ENCODE measurements around the gene ABCF1. TPM values are rescaled to one million over a fixed set of nuclear protein-coding genes. Genes with fewer than 3 reads are reported as not detected.

Gene ABCF1
- total and polyA plus RNA-seq, 5 donors, result 26.8 to 40.7 (median 39.1) TPM

DNA sequence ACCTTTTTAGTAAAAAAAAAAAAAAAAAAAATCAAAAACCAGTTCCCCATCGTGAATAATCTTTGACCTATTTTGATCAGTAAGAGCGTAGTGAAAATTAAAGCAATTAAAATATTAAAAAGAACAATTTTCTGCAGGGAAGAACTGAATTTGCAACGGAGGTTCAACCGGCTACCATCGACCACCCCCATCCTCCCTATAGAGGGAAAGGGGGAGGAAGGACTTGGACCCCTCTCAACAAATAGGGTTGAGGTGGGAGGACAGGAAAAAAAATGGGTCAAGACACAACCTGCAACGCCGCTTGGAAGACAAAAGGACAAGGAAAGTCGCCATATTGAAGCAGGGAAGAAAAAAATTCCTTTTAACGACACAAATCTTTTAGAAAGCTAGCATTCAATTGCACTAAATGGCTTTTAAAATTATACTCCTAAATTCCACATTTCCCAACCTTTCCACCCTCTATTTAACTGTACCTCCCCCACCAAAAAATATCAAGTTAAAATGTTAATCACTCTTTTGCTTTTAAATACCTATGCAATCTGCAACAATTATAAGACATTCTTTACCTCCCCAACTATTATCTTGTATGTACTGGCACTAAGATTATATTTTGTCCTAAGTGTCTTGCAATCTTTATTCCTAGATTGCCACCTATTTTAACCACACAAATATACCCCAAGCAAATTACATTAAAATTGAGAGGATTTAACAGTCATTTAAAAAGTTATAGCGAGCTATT, 44.1 kb downstream of the ABCF1 start:
- Histone ChIP-seq H3K9me3 (ENCODE audit: control insufficient read depth, low read length) (no peaks in the 10 kb centered on the region), H3K4me1 (ENCODE audit: control insufficient read depth, insufficient read depth, low read length) (peaks cover 6% of the 10 kb centered on the region), H3K4me3 (ENCODE audit: low read length) (peak overlapping the region; percentile 99), H3K27ac (ENCODE audit: low read length) (peak overlapping the region; percentile 100), H3K27me3 (ENCODE audit: control insufficient read depth, insufficient read depth) (no peaks in the 10 kb centered on the region)
- DNase-seq, result peak in 1 of 3 donors; percentile 30
- peak in 1 of 2 donors; percentile 5 for ATAC-seq
- WGBS, result under 1% methylated on average over 10 of the region's 10 CpGs
- intact Hi-C loops (cut with DNase I), result no loop called here

- H3K27ac ChIP-seq (ENCODE audit: low read length), result peak overlapping the region; percentile 99
- no peaks in the 10 kb centered on the region for H3K9me3 ChIP-seq (ENCODE audit: control insufficient read depth, low read length)
- no peak for ATAC-seq
- peaks cover 6% of the 10 kb centered on the region for H3K4me1 ChIP-seq (ENCODE audit: control insufficient read depth, insufficient read depth, low read length)
- under 1% methylated on average over 10 of the region's 10 CpGs for WGBS
- H3K4me3 ChIP-seq (ENCODE audit: low read length), result peak overlapping the region; percentile 99
- no peaks in the 10 kb centered on the region for H3K27me3 ChIP-seq (ENCODE audit: control insufficient read depth, insufficient read depth)
- DNase-seq, result peak in 1 of 3 donors; percentile 38
- intact Hi-C loops (cut with DNase I), result no loop called here
These were observed 44.9 kb downstream of the ABCF1 start for GRCh38 chr6:30615958-30616810.

- WGBS, result under 1% methylated on average over 40 of the region's 40 CpGs
These were observed 45.7 kb downstream of the ABCF1 start, which contains the start of gene PPP1R10 for GRCh38 chr6:30616811-30617564. TSS of gene PPP1R10 (minus strand) at chr6:30617243. CDS start at chr6:30609944, 7,299 bp downstream.

DNA sequence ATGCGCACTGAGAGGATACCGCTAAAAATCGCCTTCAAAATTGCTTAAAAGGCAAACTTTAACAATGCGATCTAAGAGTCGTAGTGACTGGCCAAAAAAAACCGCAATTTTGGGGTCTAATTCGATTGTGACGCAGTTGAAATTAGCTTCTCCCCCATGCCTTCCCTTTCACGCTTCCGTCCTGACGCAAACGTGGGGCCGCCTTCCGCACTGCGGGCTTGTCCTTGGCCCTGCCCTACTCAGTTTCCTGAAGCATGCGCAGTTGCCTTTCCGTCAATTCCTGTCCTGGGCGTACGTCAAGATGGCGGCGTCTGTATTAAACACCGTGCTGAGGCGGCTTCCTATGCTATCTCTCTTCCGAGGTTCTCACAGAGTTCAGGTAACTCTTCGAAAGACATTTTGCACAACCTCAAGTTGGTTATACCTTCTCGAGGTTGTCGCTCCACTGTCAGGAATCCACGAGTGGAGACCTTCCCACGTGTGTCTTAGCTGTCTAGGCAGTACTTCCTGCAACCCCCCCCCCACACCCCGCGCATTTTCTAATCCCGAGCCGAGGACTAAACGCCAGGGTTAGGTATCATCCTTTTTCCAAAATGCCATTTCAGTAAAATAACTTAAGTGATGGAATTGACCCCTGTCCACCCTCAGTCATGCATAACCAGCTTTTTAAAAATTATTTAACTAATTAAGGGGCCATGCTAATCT, 46.5 kb downstream of the ABCF1 start, which contains the start of gene MRPS18B:
Gene MRPS18B, plus strand, starts transcription at position 276 of the 705 bp plus-strand sequence. Its CDS starts 26 bp downstream, at position 302.
- WGBS, result under 1% methylated on average over 34 of the region's 34 CpGs
- H3K9me3 ChIP-seq (ENCODE audit: control insufficient read depth, low read length), result no peaks in the 10 kb centered on the region
- DNase-seq, result peak; percentile 99
- peak within 1 kb of the TSS; percentile 99 for H3K27ac ChIP-seq (ENCODE audit: low read length)
- peak; percentile 91 to 92 for ATAC-seq
- peaks cover 4% of the 10 kb centered on the region for H3K4me1 ChIP-seq (ENCODE audit: control insufficient read depth, insufficient read depth, low read length)
- no peaks in the 10 kb centered on the region for H3K27me3 ChIP-seq (ENCODE audit: control insufficient read depth, insufficient read depth)
- intact Hi-C loops (cut with DNase I), result no loop called here
- H3K4me3 ChIP-seq (ENCODE audit: low read length), result peak within 1 kb of the TSS; percentile 99

More at GRCh38 chr6:30616811-30617564, 45.7 kb downstream of the ABCF1 start, which contains the start of gene PPP1R10:
- H3K9me3 ChIP-seq (ENCODE audit: control insufficient read depth, low read length), result no peaks in the 10 kb centered on the region
- peaks cover 6% of the 10 kb centered on the region for H3K4me1 ChIP-seq (ENCODE audit: control insufficient read depth, insufficient read depth, low read length)
- peak within 1 kb of the TSS; percentile 99 for H3K4me3 ChIP-seq (ENCODE audit: low read length)
- DNase-seq, result peak; percentile 99
- ATAC-seq, result peak; percentile 90 to 92
- no peaks in the 10 kb centered on the region for H3K27me3 ChIP-seq (ENCODE audit: control insufficient read depth, insufficient read depth)
- intact Hi-C loops (cut with DNase I), result no loop called here
- H3K27ac ChIP-seq (ENCODE audit: low read length), result peak within 1 kb of the TSS; percentile 99

- Histone ChIP-seq H3K4me3 (ENCODE audit: low read length) (peak overlapping the region; percentile 76), H3K27me3 (ENCODE audit: control insufficient read depth, insufficient read depth) (no peaks in the 10 kb centered on the region), H3K27ac (ENCODE audit: low read length) (peak overlapping the region; percentile 85), H3K4me1 (ENCODE audit: control insufficient read depth, insufficient read depth, low read length) (peaks cover 4% of the 10 kb centered on the region), H3K9me3 (ENCODE audit: control insufficient read depth, low read length) (no peaks in the 10 kb centered on the region)
- intact Hi-C loops (cut with DNase I), result no loop called here
- 6% methylated on average over 8 of the region's 8 CpGs for WGBS
- ATAC-seq (no peak), DNase-seq (no peak)
These were observed 47.1 kb downstream of the ABCF1 start for GRCh38 chr6:30618270-30618797.

- ATAC-seq (no peak), DNase-seq (no peak)
- Histone ChIP-seq H3K4me3 (ENCODE audit: low read length) (no peak overlapping the region), H3K9me3 (ENCODE audit: control insufficient read depth, low read length) (no peaks in the 10 kb centered on the region), H3K27ac (ENCODE audit: low read length) (no peak overlapping the region), H3K27me3 (ENCODE audit: control insufficient read depth, insufficient read depth) (no peaks in the 10 kb centered on the region), H3K4me1 (ENCODE audit: control insufficient read depth, insufficient read depth, low read length) (peaks cover under 1% of the 10 kb centered on the region)
- WGBS, result 94% methylated on average over 11 of the region's 11 CpGs
- intact Hi-C loops (cut with DNase I), result no loop called here
These were observed 48.3 kb downstream of the ABCF1 start for GRCh38 chr6:30619561-30619960.

- no peaks in the 10 kb centered on the region for H3K4me1 ChIP-seq (ENCODE audit: control insufficient read depth, insufficient read depth, low read length)
- no peak for DNase-seq
- H3K27ac ChIP-seq (ENCODE audit: low read length), result no peak overlapping the region
- no peak overlapping the region for H3K4me3 ChIP-seq (ENCODE audit: low read length)
- 96% methylated on average over 8 of the region's 8 CpGs for WGBS
- H3K9me3 ChIP-seq (ENCODE audit: control insufficient read depth, low read length), result no peaks in the 10 kb centered on the region
- H3K27me3 ChIP-seq (ENCODE audit: control insufficient read depth, insufficient read depth), result no peaks in the 10 kb centered on the region
- intact Hi-C loops (cut with DNase I), result no loop called here
- no peak for ATAC-seq
These were observed 54.3 kb downstream of the ABCF1 start for GRCh38 chr6:30625511-30625910.

DNA sequence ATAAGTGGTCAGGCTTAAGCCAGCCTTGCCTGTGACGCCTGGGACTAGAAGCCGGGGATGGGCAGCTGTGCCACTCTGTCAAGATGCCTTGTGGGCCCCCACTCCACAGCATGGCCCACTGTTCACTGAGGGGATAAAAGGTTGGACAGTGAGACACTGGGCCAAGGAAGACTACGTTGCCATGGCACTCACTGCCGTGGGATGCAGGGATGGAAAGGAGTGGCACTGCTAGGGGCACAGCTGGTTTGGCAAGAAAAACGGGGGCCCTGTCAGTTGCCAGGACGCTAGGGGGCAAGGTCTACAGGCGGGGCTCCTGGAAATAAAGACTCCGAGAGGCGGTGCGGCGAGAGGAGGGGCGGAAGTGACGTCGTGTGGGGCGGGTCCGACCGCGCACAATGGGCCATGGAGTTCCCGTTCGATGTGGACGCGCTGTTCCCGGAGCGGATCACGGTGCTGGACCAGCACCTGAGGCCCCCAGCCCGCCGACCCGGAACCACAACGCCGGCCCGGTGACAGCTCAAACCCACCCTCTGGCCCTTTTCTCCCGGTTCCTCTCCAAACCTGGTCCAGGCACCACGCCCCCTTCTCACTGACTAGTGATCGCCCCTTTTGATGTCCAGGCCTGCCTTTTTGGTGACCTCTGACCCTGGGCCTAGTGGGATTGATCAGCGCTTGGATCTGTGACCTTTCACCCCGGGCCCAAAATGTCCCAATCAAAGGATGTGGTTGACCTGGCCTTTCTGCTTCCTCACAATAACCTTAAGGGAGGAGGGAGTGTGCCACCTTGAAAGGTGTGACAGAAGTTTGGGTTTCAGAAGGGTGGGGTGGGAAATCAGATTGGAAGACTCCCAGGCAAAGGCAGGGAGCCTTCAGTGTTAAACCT, 55.5 kb downstream of the ABCF1 start, which contains the start of gene ATAT1:
Gene ATAT1, plus strand, starts transcription at position 391 of the 883 bp plus-strand sequence.
- WGBS, result 3% methylated on average over 36 of the region's 36 CpGs
- peak within 1 kb of the TSS; percentile 45 for H3K4me3 ChIP-seq (ENCODE audit: low read length)
- peak; percentile 96 for ATAC-seq
- H3K27me3 ChIP-seq (ENCODE audit: control insufficient read depth, insufficient read depth), result no peaks in the 10 kb centered on the region
- intact Hi-C loops (cut with DNase I), result no loop called here
- H3K9me3 ChIP-seq (ENCODE audit: control insufficient read depth, low read length), result no peaks in the 10 kb centered on the region
- H3K4me1 ChIP-seq (ENCODE audit: control insufficient read depth, insufficient read depth, low read length), result no peaks in the 10 kb centered on the region
- H3K27ac ChIP-seq (ENCODE audit: low read length), result peak within 1 kb of the TSS; percentile 85
- peak; percentile 91 to 97 (median 96) for DNase-seq

DNA sequence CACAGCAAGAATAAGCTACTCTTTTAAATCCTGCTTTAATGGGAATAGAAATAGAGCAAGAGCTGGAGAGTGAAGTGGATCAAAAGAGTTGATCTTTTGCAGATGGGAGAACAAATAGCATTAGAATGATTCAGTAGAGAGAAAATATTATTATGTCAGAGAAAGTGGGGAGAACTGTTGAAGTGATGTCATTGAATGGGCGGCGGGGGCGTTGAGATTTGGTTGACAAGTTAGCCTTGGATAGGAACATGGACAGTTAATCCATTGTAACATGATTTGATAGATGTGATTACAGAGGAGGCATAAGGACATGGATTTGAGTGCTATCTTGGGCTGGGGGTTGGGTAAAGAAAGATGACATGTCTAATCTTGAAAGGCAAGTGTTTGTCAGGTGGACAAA, 64.6 kb downstream of the ABCF1 start:
- H3K27me3 ChIP-seq (ENCODE audit: control insufficient read depth, insufficient read depth), result no peaks in the 10 kb centered on the region
- intact Hi-C loops (cut with DNase I), result no loop called here
- no peak overlapping the region for H3K4me3 ChIP-seq (ENCODE audit: low read length)
- H3K4me1 ChIP-seq (ENCODE audit: control insufficient read depth, insufficient read depth, low read length), result no peaks in the 10 kb centered on the region
- no peak for ATAC-seq
- whole genome bisulfite sequencing, result 99% methylated on average over 3 of the region's 3 CpGs
- DNase-seq, result no peak
- H3K27ac ChIP-seq (ENCODE audit: low read length), result no peak overlapping the region
- H3K9me3 ChIP-seq (ENCODE audit: control insufficient read depth, low read length), result no peaks in the 10 kb centered on the region

Measured in right cardiac atrium (tissue), 5 donors.